ENCODE results near the gene ANTKMT. TPM values are rescaled to one million over a fixed set of nuclear protein-coding genes. Genes with fewer than 3 reads are reported as not detected.
"Not testable (repeated sequence)": the region's sequence is repeated elsewhere in the genome, so short reads cannot be mapped to it uniquely, and the experiment has no call there.

Gene ANTKMT
- total and polyA plus RNA-seq, 9 donors, result 13.2 to 43.9 (median 21.9) TPM; not detected in 1

DNA sequence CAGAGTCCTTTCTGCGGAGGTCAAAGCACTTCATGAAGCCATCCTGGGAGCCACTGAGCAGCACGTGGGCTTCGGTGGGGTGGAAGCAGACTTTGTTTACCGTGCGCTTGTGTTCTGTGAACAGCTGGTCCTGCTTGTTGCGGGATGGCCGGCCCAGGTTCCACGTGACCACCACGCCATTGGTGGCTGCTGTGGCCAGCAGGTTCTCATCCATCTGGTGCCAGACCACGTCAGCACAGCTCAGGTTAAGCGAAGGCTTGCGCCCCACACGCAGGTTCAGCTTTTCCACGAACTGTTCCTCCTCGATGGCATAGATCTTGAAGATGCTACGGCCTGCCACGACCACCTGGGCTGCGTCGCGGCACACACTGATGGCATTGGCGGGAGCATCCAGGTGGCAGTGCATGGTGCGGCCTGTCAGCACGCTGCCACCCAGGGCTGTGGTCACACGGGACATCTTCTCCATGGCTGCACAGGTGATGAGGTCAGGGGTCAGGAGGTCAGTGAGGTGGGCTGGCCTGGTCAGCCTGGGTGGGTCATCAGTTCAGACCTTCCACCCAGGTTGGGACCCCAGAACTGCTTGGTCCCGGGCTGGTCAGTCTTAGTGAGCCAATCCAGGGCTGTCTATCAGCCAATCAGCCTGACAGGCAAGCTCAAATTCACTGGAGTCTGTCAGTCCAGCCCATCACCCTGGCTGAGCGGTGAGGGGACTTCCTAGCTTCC is 31.6 kb upstream of the ANTKMT start:
- peak overlapping the region in 1 of 2 donors; percentile 71 for H3K27ac ChIP-seq
- 69 to 87% (median 72%) methylated on average over 25 to 26 of the region's 26 CpGs for WGBS, 3 donors
- no peaks in the 10 kb centered on the region for H3K9me3 ChIP-seq
- TF ChIP-seq POLR2A (IDR thresholded peaks at IDR 0.05) (no peak), CTCF (IDR thresholded peaks at IDR 0.05) (no peak), EP300 (IDR thresholded peaks at IDR 0.05) (no peak)
- H3K4me3 ChIP-seq, result peak overlapping the region; percentile 96
- no peaks in the 10 kb centered on the region for H3K27me3 ChIP-seq
- DNase-seq, result peak in 1 of 5 donors; percentile 49
- H3K36me3 ChIP-seq, result no peaks in the 10 kb centered on the region
- intact Hi-C loops (cut with DNase I), result no loop called here
- H3K4me1 ChIP-seq (ENCODE audit: insufficient read depth), result peaks cover 19% of the 10 kb centered on the region

GRCh38 chr16:691242-691641 is 29.7 kb upstream of the ANTKMT start:
- peaks cover 21% of the 10 kb centered on the region for H3K4me1 ChIP-seq (ENCODE audit: insufficient read depth)
- DNase-seq; H3K27ac ChIP-seq; H3K9me3 ChIP-seq; H3K27me3 ChIP-seq; intact Hi-C loops (cut with DNase I); H3K36me3 ChIP-seq; H3K4me3 ChIP-seq: not testable (repeated sequence)
- 83 to 89% (median 84%) methylated on average over 16 of the region's 16 CpGs for WGBS, 3 donors

DNA sequence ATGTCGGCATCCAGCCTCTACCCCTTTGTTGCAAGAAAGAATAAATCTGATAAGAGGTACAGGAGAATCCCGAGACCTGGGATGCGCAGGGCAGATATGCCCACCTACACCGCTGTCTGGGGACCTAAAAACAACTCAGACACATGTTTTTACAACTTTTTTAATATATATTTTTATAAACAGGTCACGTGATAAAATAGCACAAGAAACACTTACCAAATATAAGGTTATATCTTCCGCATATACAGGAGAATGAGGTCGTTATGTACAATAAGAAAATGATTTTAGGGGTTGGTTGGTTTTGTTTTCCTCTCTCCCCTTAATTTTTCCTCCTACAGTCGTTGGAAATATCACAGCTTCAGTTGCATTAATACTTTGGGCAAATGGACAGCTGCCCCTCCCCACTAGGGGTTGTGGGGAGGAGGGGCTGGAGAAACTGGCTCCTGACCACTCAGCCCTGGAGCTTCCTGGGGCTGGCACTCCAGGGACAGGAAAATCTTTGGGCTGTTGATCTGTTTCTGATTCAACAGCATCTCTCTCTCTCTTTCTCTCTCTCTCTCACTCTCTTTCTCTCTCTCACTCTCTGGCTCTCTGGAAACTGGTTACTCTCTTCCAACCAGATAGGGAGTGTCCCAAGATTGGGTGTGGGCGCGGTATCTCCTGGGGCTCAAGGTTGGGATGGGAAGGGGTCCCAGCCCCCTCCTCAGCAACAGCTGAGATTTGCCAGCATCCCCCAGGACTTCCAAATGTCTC is 28.4 kb upstream of the ANTKMT start:
- H3K27me3 ChIP-seq, result no peaks in the 10 kb centered on the region
- intact Hi-C loops (cut with DNase I), result no loop called here
- no peaks in the 10 kb centered on the region for H3K9me3 ChIP-seq
- no peak for TF ChIP-seq EP300 (IDR thresholded peaks at IDR 0.05)
- no peak for TF ChIP-seq POLR2A (IDR thresholded peaks at IDR 0.05)
- no peak for TF ChIP-seq CTCF (IDR thresholded peaks at IDR 0.05)
- H3K4me3 ChIP-seq, result no peak overlapping the region
- no peaks in the 10 kb centered on the region for H3K36me3 ChIP-seq
- no peak for DNase-seq
- WGBS, 3 donors, result 67 to 68% (median 68%) methylated on average over 10 of the region's 10 CpGs
- H3K27ac ChIP-seq, result no peak overlapping the region
- peaks cover 21% of the 10 kb centered on the region for H3K4me1 ChIP-seq (ENCODE audit: insufficient read depth)

DNA sequence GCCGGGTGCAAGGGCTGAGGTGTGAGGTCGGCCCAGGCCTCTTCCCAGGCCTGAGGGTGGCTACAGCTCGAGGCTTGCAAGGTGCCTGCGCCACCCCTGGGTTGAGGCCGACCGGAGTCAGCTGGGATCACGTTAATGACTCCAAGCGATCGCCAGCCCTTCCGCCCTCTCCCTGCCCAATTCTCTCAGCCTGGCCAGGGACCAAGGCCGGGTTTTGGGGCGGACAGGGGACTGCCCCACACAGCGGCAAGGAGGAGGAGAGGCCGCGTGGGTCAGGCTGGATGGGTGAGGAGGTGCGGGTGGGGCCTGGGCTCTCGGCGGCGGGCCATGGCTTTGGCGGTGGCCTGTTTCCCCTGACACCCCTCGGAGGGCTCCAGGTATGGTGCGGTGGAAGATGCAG is 27.6 kb upstream of the ANTKMT start:
- H3K4me3 ChIP-seq, result no peak overlapping the region
- H3K9me3 ChIP-seq, result no peaks in the 10 kb centered on the region
- TF ChIP-seq EP300 (IDR thresholded peaks at IDR 0.05), result no peak
- no peak for TF ChIP-seq POLR2A (IDR thresholded peaks at IDR 0.05)
- no peak for TF ChIP-seq CTCF (IDR thresholded peaks at IDR 0.05)
- H3K4me1 ChIP-seq (ENCODE audit: insufficient read depth), result peaks cover 21% of the 10 kb centered on the region
- intact Hi-C loops (cut with DNase I), result no loop called here
- WGBS, 3 donors, result 23 to 35% (median 32%) methylated on average over 17 to 22 of the region's 22 CpGs
- DNase-seq, result no peak
- H3K27me3 ChIP-seq, result no peaks in the 10 kb centered on the region
- H3K36me3 ChIP-seq, result no peaks in the 10 kb centered on the region
- no peak overlapping the region for H3K27ac ChIP-seq

GRCh38 chr16:693766-694165 is 27.2 kb upstream of the ANTKMT start:
- Histone ChIP-seq H3K4me1 (ENCODE audit: insufficient read depth) (peaks cover 19% of the 10 kb centered on the region), H3K27me3 (no peaks in the 10 kb centered on the region), H3K36me3 (no peaks in the 10 kb centered on the region), H3K27ac (no peak overlapping the region), H3K9me3 (no peaks in the 10 kb centered on the region), H3K4me3 (no peak overlapping the region)
- 2 to 4% (median 4%) methylated on average over 15 to 37 of the region's 37 CpGs for WGBS, 3 donors
- intact Hi-C loops (cut with DNase I), result no loop called here
- TF ChIP-seq CTCF (IDR thresholded peaks at IDR 0.05) (no peak), EP300 (IDR thresholded peaks at IDR 0.05) (no peak), POLR2A (IDR thresholded peaks at IDR 0.05) (no peak)
- no peak for DNase-seq
